HG02759 (cell line): ENCODE results near the gene IWS1.
"Not testable (repeated sequence)": the region's sequence is repeated elsewhere in the genome, so short reads cannot be mapped to it uniquely, and the experiment has no call there.

Source experiments
- ATAC-seq: cut with Tn5 transposase; IDR thresholded peaks from one replicate; pipeline ENCODE4 v1.9.1; 2021; ENCODE audit warnings: mild to moderate bottlenecking, moderate library complexity; ENCODE audit not compliant: unreplicated experiment

The IWS1 gene

DNA sequence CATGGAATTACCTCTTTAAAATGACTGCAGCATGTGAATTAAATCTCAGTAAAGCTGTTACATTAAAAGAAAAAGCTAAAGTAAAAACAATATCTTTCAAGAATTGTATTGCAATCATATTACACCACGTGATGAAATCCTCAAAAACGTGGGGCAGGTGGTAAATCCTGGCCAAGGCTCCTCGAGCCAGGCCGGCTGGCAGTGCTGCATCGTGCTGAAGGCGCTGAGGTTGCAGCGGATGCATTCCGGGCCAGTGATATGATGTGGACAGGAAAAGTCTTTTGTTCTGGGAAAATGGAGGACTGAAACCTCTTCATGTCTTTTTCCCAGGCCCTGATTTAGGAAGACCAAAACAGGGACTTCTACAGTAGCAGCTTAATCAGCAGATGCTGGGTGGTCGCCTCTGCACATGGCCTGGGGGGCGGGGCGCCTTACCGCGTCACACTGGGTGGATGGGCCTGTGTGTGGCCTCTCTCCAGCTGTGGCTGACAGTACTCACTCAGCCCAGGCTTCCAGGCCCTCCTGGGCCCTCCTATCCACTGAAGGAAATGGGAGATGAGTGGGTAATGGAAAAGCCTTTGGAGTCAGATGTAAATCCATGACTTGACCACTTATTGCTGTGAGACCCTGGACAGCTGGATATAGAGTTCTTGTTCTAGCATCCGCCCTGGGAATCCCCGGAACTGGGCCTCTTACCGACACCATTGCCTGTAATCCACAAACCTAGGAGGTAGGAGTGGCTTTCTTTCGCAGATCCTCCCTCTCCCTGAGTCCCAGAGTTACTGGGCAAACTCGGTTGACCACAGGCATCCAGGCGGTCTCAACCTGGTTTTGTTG lies 62.9 kb downstream of the IWS1 start:
- no peak for ATAC-seq

DNA sequence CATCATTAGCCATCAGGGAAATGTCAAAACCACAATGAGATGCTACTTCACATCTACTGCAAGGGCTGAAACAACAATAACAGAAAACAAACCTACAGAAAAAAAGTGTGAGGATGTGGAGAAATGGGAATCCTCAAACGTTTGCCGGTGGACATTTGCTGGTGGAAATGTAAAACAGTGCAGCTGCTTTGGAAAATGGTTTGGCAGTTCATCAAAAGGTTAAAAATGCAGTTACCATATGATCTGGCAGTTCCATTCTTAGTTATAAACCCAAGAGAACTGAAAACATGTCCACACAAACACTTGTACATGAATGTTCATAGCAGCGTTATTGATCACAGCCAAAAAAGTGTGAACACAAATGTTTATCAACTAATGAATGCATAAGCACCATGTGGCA lies 63.8 kb downstream of the IWS1 start:
- ATAC-seq = no peak

DNA sequence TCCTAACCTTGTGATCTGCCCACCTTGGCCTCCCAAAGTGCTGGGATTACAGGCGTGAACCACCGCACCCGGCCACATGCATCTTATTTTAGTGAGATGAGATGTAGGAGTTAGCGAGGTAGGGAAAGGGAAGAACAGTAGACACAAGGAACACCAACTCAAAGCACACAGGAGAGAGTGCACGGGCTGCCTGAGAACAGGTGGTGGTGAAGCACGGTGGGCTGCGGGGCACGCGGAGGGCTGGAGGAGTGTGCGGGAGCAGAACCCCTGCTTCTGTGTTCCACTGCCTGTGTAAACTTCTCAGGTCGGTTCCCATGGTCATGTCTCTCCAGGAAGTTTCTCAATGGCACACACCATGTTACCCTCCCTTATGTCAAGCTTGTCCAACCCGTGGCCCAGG lies 69.3 kb downstream of the IWS1 start:
- no peak for ATAC-seq

DNA sequence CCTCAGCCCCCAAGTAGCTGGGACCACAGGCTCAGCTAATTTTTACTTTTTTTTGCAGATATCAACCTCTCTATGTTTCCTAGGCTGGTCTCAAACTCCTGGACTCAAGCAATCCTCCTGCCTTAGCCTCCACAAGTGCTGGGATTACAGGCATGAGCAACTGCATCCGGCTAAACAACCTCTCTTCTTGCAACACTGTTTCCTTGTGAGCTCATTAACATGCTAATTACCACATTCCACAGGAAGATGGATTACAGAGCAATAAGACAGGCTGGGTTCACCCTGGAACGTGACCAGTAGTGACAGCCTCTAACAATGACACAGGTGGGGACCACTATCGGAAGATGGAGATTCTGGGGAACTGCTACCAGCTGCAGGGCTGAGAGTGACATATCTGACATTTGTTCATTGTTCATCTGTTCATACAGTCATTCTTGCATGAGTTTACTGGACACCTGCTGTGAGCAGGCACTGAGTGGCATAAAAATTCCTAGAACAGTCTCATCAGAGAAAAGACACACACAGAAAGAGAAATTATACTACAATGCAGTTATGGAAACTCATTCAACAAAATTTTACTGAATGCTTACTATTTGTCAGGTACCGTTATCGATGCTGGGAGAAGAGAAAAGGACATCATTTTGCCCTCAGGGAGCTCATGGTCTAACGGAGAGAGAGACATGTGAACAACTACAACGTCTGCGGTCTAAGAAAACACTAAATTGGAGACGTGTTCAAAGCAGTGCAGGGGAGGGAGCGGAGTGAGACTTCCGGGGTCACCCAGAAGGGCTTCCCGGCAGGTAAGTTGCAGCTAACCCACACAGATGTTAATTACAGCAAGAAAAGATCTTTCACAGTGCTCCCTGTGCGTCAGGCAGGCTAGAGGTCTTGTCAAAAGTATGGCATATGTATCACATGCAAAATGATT lies 70.5 kb downstream of the IWS1 start:
- ATAC-seq = no peak

DNA sequence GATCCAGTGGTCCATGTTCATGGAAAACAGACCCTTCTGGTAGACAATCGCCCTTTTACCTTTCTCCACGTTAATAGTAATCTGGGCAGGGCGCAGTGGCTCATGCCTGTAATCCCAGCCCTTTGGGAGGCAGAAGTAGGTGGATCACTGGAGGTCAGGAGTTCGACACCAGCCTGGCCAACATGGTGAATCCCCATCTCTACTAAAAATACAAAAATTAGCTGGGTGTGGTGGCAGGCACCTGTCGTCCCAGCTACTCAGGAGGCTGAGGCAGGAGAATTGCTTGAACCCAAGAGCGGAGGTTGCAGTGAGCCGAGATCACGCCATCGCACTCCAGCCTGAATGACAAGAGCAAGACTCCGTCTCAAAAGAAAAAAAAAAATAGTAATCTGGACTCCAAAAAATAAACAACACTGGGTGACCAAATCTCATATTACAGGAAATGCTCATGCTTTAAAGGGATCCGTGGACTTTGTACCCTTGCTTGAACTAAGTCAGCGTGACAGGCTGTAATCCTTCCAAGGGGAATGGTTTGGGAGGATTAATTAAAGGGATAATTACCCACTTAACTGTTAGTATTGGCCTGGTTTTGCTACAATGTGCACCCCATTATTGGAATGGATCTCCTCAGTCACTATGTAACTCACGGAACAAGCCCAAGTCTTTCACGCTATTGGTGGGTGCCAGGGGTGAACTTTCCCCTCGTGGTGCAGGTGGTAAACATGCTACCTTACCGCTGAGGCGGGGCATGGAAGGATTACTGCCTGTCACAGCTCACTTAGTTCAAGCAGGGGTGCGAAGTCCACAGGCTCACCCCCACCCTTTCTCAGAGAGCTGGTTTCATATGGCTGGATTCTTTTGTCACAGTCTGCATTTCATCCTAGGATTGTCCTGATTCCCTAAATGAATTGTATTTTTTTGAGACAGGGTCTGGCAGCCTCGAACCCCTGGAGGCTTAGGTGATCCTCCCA lies 71.4 kb downstream of the IWS1 start:
- ATAC-seq = no peak

DNA sequence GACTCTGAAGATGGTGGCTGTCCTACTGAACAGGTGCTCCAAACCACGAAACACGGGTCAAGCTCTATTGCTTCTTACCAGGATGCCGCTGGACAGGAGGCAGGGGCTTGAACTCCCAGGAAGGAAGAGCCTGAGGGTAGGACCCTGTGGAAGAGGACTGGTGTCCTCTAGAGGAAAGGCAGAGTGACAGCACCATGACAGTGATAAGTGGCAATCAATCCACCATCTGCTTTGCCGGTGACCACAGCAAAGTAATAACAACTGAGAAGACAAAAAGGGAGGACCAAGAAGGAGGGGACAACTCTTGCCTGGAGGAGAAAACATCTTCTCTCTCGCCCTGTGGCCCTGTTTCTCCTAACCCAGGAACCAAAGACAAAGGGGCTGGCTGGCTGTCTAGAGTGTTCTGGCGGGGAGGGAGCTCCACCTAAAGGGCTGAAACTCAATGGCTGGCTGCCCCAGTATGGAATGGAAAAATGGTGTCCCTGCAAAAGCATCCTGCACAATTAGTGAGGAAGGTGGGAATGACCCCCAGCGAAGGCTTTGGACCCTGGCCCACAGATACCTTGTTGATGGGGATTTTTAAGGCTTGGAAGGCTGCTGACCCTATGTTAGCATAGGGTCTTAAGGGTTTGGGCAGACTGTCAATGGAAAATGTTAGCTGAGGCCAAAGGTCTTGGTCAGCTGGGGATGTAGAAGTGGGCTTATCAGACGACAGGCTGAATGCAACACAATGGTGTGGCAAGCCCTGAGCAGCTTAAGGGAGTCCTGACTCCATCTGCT lies 72.7 kb downstream of the IWS1 start:
- no peak for ATAC-seq

DNA sequence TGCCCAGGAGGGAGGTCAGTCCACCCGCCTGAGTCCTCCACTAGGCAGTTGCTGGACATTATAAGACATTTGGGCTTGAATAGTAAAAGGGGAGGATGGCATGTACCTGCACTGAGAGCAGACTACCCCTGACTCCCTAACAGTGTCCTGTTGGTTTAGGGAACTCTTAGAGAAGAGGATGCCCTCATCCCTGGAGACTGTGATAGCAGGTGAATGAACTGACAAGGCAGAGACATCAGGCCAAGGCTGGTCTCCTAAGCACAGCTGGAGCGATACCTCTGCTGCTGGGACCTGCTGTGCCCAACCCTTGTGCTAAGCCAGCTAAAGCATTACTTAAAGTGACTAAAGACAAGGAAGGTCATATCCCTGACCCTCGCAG lies 73.3 kb downstream of the IWS1 start:
- no peak for ATAC-seq

DNA sequence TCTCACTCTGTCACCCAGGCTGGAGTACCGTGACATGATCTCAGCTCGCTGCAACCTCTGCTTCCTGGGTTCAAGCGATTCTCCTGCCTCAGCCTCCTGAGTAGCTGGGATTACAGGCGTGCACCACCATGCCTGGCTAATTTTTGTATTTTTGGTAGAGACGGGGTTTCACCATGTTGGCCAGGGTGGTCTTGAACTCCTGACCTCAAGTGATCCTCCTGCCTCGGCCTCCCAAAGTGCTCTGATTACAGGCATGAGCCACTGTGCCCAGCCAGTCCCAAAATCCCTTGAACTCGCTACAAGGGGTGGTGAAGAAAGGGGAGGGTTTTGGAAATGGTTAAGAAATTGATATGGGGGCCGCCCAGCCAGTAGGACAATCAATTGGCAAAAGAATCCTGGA lies 73.9 kb downstream of the IWS1 start:
- not testable (repeated sequence) for ATAC-seq

DNA sequence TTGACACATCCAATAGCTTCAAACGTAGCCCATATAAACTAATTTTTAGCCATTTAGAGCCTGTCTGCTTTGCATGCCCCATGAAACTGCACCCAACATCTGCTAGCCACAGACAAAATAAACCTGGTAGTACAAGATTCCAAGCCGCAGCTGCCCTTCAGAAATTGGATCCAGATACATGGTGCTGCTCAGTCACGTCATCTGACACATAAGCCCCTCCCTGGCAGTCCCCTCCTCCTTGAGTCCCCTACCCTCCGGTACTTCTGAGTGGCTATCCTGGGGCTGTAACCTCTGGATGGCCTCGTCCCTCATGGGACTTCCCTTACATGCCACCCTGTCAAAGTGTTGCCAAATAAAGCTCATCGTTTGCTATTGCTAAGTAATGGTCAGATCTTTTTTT lies 74.3 kb downstream of the IWS1 start:
- no peak for ATAC-seq

DNA sequence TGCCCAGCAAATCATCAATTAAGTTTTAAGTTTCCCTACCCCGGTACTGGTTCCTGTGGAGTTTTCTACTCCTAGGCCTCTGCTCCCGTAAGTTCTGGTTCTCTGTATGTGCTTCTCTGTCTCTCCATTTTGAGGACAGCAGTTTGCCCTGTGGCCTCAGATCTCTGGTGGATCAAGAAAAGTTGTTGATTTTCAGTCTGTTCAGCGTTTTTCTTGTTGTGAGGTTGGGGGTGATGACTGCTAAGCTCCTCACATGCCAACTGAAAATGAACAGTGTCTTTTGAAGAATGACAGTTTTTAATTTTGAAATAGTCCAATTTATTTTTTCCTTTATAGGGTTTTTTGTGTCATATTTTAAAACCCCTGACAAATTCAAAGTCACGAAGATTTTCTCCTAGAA lies 76.4 kb downstream of the IWS1 start:
- no peak for ATAC-seq

DNA sequence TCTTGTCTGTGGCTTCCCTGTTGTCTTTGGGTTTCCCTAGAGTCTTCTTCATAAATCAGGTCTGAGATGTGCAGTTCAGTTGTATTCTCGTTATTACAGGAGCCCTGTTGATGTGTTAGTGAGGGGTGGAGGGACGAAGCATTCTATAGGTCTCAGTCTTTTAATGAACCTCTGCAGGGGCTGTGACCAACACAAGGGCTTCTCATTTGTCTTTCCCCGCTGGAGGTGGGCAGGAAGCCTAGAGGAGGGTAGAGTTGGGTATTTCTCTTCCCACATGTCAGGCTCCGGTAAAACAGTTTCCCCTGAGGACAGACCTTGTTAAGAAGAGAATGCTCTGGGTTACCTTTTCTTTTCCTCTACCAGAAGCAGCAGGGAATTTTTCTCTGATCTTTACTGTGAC lies 76.9 kb downstream of the IWS1 start:
- ATAC-seq = no peak

DNA sequence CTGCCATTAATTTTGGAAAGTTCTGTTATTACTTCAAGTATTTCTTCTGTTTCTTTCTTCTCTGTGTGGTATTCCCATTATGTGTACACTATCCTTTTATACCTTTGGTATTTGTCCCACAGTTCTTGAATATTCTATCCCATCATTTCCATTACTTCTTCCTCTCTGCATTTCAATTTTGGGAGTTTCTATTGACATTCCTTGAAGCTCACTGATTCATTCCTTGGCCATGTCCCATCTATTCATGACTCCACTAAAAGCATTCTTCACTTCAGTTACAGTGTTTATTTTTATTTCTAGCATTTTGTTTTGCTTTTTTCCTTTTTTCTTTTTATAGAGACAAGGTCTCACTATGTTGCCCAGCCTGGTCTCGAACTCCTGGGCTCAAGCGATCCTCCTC lies 77.8 kb downstream of the IWS1 start:
- no peak for ATAC-seq

DNA sequence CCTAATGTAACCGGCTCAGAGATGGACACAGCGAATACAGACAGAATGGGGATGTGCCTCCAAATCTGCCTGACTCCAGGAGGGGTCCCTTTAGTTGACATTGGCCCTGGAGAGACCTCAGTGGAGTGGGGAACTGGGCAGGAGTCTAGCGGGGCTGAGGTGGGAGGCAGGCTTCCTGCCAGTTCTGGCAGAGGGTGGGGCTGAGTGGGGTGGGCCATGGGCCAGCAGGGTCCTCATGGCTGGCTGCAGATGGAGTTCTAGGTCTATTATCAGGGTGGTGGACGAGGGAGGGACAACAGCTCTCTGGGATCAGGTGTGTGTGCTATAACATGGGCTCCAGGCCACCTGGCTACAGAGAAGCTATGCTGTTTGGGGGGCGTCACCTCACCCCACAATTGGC lies 86.9 kb downstream of the IWS1 start:
- ATAC-seq = no peak

DNA sequence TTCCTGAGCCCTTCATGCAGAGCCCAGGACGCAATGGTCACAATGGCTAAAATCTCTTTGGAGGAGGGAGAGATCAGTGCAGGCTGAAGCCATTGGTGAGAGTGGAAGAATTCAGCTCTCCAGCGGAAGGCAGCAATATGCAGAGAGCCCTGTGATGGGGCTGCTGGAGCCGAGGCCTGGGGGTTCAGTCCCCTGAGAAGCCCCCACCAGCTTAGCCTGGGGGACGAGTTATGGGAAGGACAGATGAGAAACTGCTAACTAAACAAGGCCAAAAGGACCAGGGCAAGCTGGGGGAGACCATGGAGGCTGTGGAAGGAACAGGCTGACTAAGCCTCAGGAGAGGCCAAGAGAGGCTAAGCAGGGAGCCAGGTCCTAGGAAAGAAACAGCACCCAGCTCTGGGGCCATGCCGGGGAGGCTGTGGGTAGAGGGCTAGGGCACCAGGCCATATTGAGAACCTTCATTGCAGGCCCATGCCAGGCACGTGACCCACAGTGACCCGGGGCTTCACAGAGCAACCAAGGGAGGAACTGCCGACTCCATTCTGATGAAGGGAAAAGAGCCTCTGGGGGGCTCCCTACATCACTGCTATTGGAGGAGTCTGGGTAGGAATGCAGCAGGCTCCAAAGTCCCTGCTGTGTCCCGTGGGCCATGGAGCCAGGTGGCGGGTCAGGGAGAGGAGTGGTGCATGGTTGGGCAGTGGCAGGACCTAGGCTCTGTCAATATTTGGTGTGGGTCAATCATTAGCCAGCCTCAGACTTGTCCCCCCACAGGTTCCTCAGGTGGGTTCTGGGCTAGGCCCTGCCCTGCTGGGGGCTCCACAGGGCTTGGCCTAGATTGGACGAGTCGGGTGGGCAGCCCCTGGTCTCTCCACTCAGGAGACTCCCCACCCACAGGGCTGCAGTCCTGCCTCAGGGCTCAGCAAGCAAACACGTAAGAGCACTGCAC lies 88.2 kb downstream of the IWS1 start:
- no peak for ATAC-seq

DNA sequence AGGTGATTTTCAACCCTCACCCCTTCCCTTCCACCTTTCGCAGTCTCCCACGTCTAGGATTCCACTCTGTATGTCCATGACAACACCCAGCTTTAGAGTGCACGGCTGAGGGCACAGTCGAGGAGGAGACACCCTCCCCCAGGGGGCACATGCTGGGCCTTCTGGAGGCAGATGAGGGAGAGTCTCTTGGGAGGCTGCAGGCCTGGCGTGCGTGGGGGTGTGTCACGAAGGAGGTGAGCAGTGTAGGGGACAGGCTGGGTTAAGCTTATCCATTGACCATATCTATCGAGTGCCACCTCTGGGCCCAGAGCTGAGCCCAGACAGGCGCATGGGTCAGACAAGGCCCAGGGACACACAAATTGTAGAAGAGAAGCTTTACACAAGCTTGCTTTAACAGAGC lies 89.2 kb downstream of the IWS1 start:
- no peak for ATAC-seq

DNA sequence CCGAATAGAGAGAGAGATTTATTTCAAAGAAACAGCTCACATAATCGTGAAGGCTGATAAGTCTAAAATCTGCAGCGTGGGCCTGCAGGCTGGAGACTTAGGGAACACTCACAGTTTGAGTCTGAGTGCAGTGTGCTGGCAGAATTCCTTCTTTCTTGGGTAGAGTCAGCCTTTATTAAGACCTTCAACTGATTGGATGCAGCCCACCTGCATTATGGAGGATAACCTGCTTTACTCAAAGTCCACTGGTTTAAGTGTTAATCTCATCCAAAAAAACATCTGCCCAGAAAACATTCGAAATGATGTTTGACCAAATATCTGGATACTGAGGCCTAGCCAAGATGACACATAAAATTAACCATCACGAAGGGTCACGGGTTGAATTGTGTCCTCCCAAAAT lies 91.8 kb downstream of the IWS1 start:
- ATAC-seq = no peak

DNA sequence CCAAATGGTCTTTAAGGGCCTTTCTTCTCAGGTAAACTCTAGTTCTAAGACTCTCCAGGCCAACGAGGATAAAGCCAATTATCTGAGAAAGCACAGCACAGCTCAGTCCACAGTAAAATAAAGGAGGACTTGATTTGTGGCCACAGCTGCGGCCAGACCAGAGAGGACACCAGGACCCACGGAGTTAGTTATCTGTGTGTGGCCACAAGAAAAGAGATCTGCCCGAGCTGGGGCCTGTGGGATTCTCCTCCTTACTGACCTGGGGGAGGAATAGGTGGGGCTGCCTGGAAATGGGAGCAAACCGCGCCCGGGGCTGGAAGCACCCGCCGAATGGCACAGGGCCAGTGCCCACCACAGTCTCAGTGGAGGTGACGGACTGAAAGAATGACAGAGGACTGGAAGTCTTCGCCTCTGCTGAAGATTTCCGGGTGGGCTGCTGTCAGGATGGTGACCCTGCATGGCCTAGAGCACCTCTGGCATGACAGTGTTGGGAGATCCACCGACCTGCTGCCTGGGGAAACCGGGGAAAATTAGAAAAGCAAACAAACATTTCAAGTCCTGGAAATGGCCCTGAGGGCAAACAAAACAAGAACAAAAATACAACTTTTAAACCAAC lies 94.8 kb downstream of the IWS1 start:
- ATAC-seq = no peak
